Measurements from ENCODE around the gene KIAA1217.

GRCh38 chr10:24465891-24466818 is 257.2 kb downstream of the KIAA1217 start:
- no peak for TF ChIP-seq POLR2A (IDR thresholded peaks at IDR 0.05; ENCODE audit: low read length)
- no peak for TF ChIP-seq CTCF (IDR thresholded peaks at IDR 0.05)
- no peak for TF ChIP-seq REST (IDR thresholded peaks at IDR 0.05)
- no peak for TF ChIP-seq RAD21 (conservative IDR thresholded peaks at IDR 0.05 in 1 of 2, IDR thresholded peaks at IDR 0.05 in 1 of 2)
- no peak for TF ChIP-seq NPAS2 (CRISPR knock-in tag; IDR thresholded peaks at IDR 0.05; ENCODE audit: borderline replicate concordance)
- no peak for TF ChIP-seq BHLHE40 (IDR thresholded peaks at IDR 0.05; ENCODE audit: low read depth, low read length)
- TF ChIP-seq USF2 (IDR thresholded peaks at IDR 0.05) = no peak
- no peak for TF ChIP-seq SMC3 (IDR thresholded peaks at IDR 0.05)
- TF ChIP-seq KDM5A (IDR thresholded peaks at IDR 0.05) = no peak
- no peak for TF ChIP-seq CEBPB (IDR thresholded peaks at IDR 0.05)
- TF ChIP-seq, protein P1, sequence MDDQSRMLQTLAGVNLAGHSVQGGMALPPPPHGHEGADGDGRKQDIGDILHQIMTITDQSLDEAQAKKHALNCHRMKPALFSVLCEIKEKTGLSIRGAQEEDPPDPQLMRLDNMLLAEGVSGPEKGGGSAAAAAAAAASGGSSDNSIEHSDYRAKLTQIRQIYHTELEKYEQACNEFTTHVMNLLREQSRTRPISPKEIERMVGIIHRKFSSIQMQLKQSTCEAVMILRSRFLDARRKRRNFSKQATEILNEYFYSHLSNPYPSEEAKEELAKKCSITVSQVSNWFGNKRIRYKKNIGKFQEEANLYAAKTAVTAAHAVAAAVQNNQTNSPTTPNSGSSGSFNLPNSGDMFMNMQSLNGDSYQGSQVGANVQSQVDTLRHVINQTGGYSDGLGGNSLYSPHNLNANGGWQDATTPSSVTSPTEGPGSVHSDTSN (IDR thresholded peaks at IDR 0.05) = no peak
- TF ChIP-seq RFX5 (IDR thresholded peaks at IDR 0.05) = no peak
- TF ChIP-seq NR3C1 (IDR thresholded peaks at IDR 0.05) = no peak
